ENCODE results near the gene PRDM15.

DNA sequence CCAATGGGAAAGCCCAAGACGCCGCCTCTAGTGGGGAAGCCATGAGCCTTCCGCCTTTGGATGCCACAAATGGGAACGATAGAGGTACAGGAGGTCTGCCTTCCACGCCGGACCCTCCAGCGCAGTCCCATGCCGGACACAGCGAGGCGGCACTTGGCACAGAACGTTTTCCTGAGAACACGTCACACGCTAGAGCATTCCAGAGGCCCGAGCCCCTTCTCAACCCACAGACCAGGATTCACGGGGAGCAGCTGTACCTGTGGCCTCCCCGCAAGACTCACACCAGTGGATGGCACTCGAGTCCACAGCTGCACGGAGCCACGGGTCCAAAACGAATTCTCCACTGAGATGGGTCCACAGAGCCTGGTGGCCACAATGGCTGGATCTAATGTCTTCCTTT is 80.8 kb downstream of the PRDM15 start:
- TF ChIP-seq, protein P1, sequence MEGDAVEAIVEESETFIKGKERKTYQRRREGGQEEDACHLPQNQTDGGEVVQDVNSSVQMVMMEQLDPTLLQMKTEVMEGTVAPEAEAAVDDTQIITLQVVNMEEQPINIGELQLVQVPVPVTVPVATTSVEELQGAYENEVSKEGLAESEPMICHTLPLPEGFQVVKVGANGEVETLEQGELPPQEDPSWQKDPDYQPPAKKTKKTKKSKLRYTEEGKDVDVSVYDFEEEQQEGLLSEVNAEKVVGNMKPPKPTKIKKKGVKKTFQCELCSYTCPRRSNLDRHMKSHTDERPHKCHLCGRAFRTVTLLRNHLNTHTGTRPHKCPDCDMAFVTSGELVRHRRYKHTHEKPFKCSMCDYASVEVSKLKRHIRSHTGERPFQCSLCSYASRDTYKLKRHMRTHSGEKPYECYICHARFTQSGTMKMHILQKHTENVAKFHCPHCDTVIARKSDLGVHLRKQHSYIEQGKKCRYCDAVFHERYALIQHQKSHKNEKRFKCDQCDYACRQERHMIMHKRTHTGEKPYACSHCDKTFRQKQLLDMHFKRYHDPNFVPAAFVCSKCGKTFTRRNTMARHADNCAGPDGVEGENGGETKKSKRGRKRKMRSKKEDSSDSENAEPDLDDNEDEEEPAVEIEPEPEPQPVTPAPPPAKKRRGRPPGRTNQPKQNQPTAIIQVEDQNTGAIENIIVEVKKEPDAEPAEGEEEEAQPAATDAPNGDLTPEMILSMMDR (conservative IDR thresholded peaks at IDR 0.05 in 1 of 2, IDR thresholded peaks at IDR 0.05 in 1 of 2; ENCODE audit: low read depth in 1 of 2, low read length in 2 of 2), result no peak
- TF ChIP-seq EZH2 (IDR thresholded peaks at IDR 0.05; ENCODE audit: low read length, missing control alignments), result no peak

Measured in fibroblast of lung (primary cell).